HG03460 (cell line): ENCODE measurements around the gene POLR3A.

Experiments
- ATAC-seq: cut with Tn5 transposase; IDR thresholded peaks from one replicate; pipeline ENCODE4 v1.9.1; 2021; ENCODE audit not compliant: unreplicated experiment

The POLR3A gene

GRCh38 chr10:77919713-77920108 lies 109.6 kb downstream of the POLR3A start:
- ATAC-seq, result no peak
